ENCODE measurements around the gene TOLLIP.

TOLLIP gene

DNA sequence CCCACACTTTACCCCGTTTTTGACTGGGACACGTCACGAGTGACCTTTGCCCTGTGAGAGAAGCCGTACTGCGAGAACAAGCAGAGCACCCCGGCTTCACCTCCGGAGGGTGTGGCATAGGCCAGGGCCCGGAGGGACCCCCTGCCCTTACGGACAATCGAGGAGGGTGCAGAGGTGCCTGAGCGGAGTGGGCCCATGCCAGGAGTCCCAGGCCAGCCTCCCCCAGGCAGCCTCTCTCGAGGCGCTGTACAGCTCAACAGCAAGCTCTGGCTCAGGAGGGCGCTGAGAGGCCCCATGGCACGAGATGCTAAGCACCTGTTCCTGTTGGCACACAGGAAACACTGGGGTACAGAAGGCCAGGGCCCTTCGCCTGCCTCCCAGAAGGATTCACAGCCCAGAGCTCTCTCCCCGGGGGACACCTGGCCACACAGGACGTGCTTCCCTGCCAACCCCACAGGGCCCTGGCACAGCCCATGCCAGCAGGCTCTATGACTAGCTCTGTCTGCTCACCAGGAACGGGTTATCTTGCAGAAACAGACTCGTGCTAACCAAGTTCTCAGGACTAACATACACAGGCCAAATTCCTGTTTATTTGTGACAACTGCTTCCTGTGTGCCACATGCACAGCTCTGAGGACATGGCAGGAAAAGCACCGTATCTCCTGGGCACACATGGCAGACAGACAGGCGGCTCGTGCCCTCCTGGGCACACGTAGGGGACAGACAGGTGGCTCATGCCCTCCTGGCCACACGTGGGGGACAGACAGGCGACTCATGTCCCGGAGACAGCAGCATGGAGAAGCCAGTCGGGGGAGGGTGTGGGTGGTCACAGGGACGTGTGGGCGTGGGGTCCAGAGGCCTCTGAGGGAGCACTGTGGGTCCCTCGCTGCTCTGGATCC lies 11.6 kb downstream of the TOLLIP start:
- DNase-seq: no peak

GRCh38 chr11:1297011-1297575 lies 12.3 kb downstream of the TOLLIP start:
- DNase-seq: no peak

- DNase-seq: no peak
Observed at GRCh38 chr11:1296287-1296686, 13.1 kb downstream of the TOLLIP start.

DNA sequence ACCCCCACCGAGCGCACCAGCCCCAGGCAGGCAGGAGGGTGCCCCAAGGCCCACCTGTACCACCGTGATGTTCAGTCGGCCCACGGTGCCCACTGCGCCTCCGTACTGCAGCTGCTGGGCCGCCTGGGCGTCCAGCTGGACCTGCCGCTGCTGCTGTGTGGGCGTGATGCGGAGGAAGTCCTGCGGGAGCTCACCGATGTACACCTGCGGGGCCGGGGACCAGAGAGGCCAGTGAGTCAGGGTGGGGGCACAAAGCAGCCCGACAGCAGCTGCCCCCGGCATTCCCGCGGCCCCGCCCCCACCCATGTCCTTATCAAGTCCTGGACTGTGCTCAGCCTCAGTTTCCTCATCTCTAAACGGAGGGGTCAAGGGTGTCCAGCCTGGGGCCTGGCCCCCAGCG lies 13.8 kb downstream of the TOLLIP start:
- no peak for DNase-seq

GRCh38 chr11:1295086-1295485 lies 14.3 kb downstream of the TOLLIP start:
- no peak for DNase-seq

DNA sequence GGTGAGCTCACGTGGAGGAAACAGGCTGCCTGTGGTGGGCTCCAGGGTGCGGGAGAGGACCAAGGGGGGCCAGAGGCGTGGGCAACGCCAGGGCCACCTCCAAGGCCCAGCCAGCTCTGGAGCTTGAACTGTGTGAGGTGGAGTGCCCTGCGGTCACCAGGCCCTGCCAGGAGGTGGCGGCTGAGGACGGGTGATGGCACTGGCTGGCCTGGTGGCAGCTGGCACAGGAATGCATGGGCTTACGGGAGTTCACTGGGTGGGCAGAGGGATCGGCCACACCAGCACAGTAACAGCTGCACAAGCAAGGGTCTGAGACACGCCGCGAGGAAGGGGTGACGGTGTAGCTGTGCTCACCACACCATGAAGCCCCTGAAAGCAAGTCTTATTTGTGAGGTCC lies 15.8 kb downstream of the TOLLIP start:
- no peak for DNase-seq

- DNase-seq: no peak
Observed at GRCh38 chr11:1292644-1293618, 16.5 kb downstream of the TOLLIP start.

DNA sequence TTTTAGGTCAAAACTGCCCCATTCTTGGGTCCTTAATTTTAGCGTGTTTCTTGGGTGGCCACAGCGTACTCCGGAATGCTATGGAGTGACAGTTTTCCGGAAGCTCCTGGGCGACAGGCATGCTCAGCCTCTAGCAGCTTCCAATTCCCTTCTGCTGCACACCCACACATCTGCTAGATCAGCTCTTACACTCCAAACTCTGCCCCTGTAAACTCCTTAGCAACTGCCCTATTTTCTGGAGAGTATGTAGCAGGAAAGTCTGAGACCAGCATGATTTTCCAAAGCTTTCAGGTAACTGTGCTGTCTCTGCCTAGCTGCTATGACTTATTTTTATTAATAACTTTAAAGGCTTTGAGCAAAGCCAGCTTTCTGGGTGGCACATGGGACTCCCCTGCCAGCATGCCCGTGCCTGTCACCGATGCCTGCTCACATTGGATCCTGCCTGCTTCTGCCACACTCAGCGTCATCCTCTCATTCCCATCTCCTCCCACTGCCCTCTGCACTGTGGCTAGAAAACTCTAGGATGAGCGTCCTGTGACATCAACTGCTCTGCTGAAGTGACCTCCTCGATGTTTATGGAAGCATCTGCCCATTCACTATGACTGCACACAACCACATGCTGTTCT lies 17.3 kb downstream of the TOLLIP start:
- no peak for DNase-seq

GRCh38 chr11:1291295-1292017 lies 18.0 kb downstream of the TOLLIP start:
- no peak for DNase-seq

- DNase-seq: no peak
Observed at GRCh38 chr11:1290052-1291040, 19.1 kb downstream of the TOLLIP start.

- no peak for DNase-seq
Observed at GRCh38 chr11:1289211-1289935, 20.1 kb downstream of the TOLLIP start.

DNA sequence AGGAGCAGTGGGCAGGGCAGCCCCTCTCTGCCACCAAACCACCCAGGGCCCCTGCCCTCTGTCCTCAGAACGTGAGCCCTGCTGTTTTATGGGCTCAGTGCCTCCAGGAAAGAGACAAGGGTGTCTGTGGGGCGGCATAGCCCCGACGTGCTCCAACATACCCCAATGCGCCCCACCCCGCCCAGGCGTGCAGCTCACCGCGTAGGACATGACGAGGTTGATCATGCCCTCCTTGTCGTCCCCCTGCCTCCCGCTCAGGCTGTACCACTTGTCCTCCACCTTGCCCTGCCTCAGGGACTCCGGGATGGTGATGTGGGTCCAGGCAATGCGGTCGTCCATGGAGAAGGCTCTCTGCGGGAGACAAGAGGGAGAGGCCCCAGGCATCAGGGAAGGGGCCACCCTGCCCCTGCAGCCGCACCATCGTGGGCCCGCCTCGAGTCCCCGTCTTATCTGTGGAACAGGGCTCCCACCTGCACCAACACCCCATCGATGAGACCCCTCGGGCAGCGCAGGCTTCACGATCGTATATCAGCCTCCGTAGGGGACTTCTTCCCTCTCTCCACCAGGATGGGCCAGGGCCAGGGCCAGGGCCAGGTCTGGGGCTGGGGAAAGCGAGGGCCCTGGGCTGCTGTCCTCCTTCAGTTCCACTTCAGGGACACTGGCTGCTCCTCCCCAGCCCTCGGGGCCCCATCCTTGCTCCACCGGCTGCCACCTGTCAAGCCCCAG lies 20.8 kb downstream of the TOLLIP start:
- DNase-seq: no peak

- no peak for DNase-seq
Observed at GRCh38 chr11:1287928-1288327, 21.5 kb downstream of the TOLLIP start.

- no peak for DNase-seq
Observed at GRCh38 chr11:1285876-1286275, 23.6 kb downstream of the TOLLIP start.

DNA sequence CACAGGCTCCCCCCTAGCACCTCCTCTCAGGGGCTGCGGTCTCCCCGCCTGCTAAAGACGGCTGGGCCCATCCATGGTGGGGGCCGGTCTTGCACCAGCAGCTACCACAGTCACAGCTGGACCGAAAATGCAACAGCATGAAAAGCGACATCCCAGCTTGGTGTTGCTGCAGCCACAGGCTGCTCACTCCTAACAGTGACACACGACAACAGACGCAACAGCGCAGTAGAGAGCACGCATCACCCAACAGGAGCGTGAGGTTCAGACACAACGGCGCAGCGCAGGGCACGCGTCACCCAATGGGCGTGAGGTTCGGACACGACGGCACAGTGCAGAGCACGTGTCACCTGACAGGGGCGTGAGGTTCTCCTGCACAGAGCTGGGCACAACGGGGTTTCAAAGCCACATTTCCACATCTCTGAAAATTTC lies 24.1 kb downstream of the TOLLIP start:
- DNase-seq: no peak

GRCh38 chr11:1283906-1284305 lies 25.5 kb downstream of the TOLLIP start:
- DNase-seq: no peak

GRCh38 chr11:1283091-1283511 lies 26.3 kb downstream of the TOLLIP start:
- no peak for DNase-seq

- DNase-seq: no peak
Observed at GRCh38 chr11:1281974-1282365, 27.5 kb downstream of the TOLLIP start.

DNA sequence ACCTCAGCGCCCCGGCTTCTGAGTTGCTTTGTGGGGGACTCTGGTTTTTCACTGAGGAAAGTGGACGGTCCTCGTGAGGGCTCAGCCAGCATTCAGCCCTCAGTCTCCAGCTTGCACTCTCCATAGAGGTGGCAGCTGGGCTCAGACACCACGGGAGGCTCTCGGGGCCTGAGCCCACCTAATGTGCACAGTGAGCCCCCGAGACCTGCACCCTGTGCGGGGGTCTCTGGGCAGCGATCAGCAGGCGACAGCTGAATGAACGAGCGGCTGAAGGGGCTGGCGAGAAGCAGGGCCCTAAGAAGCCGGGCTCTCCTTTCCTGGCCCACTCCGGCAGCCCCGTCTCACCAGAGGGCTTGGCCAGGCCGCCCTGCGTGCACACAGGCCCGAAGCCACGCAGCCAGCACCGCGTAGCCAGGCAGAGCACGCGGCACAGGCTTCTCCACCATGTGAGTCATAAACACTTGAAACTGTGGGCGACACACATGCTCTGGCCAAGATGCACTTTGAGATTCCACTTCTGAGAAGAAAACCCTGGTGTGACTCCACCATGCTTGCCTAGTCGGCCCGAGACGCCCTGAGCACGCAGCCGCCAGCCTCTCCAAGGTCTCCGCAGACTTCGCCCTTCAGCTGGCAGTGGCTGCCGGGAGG lies 28.0 kb downstream of the TOLLIP start:
- no peak for DNase-seq
